ENCODE measurements around the gene CATSPERD.

The CATSPERD gene

GRCh38 chr19:5827342-5827890 lies 107.0 kb downstream of the CATSPERD start:
- DNase-seq = no peak

GRCh38 chr19:5827891-5828660 lies 107.6 kb downstream of the CATSPERD start:
- DNase-seq = peak in 55 of 58 donors; percentile 20 to 82 (median 65)

All from anterior cingulate cortex (tissue), 58 donors.